Right lobe of liver (tissue), 6 donors: ENCODE data around the gene CFAP92. TPM values are rescaled to one million over a fixed set of nuclear protein-coding genes. Genes with fewer than 3 reads are reported as not detected.

Experiments
- ATAC-seq, 4 donors: fragments of 200-7000 bp; cut with Tn5 transposase; one replicate each; pipeline ENCODE4 v1.9.1; 2020; ENCODE audit warnings: mild to moderate bottlenecking in 4 of 4, moderate library complexity in 4 of 4
- DNase-seq, 3 donors: peaks; one replicate each; pipeline ENCODE4 v3.0.0-alpha.2; 2020
- H3K27ac ChIP-seq, 3 donors: fragments of 200-600 bp; one replicate each; pipeline ENCODE4 v1.8.0; 2022
- H3K27me3 ChIP-seq, 2 donors: fragments of 200-600 bp; one replicate each; pipeline ENCODE4 v1.8.0; 2022
- H3K36me3 ChIP-seq, 4 donors: fragments of 200-600 bp; sonication (generic) in 1 of 4; one replicate each; pipeline versions ENCODE4 v1.5.1 to v1.8.0; 2017 to 2022; ENCODE audit warnings: control low read depth in 1 of 4
- H3K4me1 ChIP-seq, 4 donors: fragments of 200-600 bp; sonication (generic) in 1 of 4; one replicate each; pipeline versions ENCODE4 v1.5.1 to v1.8.0; 2017 to 2022; ENCODE audit warnings: control low read depth in 1 of 4
- H3K4me3 ChIP-seq, 3 donors: fragments of 200-600 bp; one replicate each; pipeline ENCODE4 v1.8.0; 2022
- H3K9me3 ChIP-seq, 4 donors: fragments of 200-600 bp; sonication (generic) in 1 of 4; one replicate each; pipeline versions ENCODE4 v1.5.1 to v1.8.0; 2017 to 2022; ENCODE audit warnings: control low read depth in 1 of 4
- POLR2A ChIP-seq: fragments of 450-650 bp; IDR thresholded peaks from one replicate; pipeline ENCODE4 v1.6.1; 2017; ENCODE audit warnings: antibody characterized with exemption, mild to moderate bottlenecking
- WGBS: methylation state at CpG from one replicate; pipeline ENCODE4 v1.1.6; 2018; ENCODE audit warnings: low coverage, low lambda C conversion rate; ENCODE audit not compliant: insufficient coverage; ENCODE audit errors: missing lambda C conversion rate; 5-methylcytosine and 5-hydroxymethylcytosine counted together
- intact Hi-C, 2 donors: fragments of 100-400 bp; cut with DNase I; formaldehyde crosslinking; loops; one replicate each; pipeline versions ENCODE4 v1.11.2 to v1.14.1; 2022
- total RNA-seq, 6 experiments: library from RNA; depleted of rRNA in 2 of 6; stranded (reverse); fragments of >200 nt in 2 of 6; fragmentation: NEBNext Ultra II Directional in 3 of 6; extraction: Animal tissue kit (Norgen Biotek cat#: 25700) in 3 of 6; gene quantifications; one replicate each; pipeline versions ENCODE4 v1.1.0 to v1.2.4, GENCODE V29; 2016 to 2023
- TF ChIP-seq, protein P1 (sequence below), 4 donors: fragments of 200-600 bp in 3 of 4; fragments of 450-650 bp in 1 of 4; IDR thresholded peaks; one replicate each; pipeline versions ENCODE4 v1.5.1 to v1.8.0; 2016 to 2022; ENCODE audit warnings: antibody characterized with exemption in 4 of 4, mild to moderate bottlenecking in 2 of 4
- donor health status: DM: no; HTN: yes; CAD: no.
- donor health status: DM: no; HTN: no; CAD: no.
- donor health status: DM: no; HTN: no; CAD: no.
- donor health status: DM: no; HTN: yes; CAD: no.
- donor health status: DM: no; HTN: yes; CAD: no.

The CFAP92 gene
- total RNA-seq, 6 experiments from 2014 or later, result 0.05 to 0.21 (median 0.08) TPM; not detected in 2

DNA sequence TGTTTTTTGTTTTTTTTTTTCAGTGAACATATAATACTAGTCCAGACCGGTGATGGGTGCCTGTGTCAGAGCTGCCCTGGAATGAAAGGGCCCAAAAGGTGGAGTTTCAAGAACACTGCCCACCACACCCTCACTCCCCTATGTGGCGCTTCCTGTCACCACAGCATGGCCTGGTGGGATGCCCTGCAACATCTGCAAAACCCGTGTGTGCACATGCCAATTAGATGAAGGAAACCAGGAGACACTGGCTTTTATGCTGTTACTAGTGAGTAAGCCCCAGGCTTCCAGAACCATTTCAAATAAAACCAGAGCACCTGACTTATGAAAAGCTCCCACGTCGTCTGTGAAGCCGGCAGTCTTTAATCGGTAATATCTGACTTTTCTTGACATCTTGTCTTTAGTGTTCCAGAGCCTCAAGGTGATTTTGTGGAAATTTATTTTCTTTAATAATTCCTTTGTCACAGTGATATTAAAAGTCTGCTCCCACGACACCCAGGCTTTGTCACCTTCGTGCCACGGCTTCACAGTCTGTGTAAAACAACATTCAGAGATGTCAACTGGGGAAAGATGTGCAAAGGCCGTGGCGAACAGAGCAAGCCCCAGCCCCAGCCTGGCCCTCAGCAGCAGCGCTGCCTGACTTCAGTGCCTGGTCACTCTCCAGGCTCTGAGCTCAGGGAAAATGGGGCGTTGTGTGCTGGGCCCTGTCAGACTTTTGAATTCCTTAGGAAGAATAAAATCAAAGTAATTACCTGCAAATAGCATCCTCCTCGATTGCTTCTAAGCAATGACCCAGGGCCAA lies 6.4 kb downstream of the CFAP92 start:
- WGBS, result 85% methylated on average over 14 of the region's 15 CpGs
- no peaks in the 10 kb centered on the region for H3K27me3 ChIP-seq

GRCh38 chr3:128984596-128984995 lies 9.3 kb downstream of the CFAP92 start:
- Histone ChIP-seq H3K4me1 (no peaks in the 10 kb centered on the region), H3K36me3 (no peaks in the 10 kb centered on the region), H3K4me3 (no peak overlapping the region), H3K27ac (no peak overlapping the region), H3K27me3 (no peaks in the 10 kb centered on the region), H3K9me3 (no peaks in the 10 kb centered on the region)
- intact Hi-C loops, result no loop called here
- ATAC-seq, result no peak
- DNase-seq, result no peak
- TF ChIP-seq POLR2A, result no peak
- TF ChIP-seq, protein P1, sequence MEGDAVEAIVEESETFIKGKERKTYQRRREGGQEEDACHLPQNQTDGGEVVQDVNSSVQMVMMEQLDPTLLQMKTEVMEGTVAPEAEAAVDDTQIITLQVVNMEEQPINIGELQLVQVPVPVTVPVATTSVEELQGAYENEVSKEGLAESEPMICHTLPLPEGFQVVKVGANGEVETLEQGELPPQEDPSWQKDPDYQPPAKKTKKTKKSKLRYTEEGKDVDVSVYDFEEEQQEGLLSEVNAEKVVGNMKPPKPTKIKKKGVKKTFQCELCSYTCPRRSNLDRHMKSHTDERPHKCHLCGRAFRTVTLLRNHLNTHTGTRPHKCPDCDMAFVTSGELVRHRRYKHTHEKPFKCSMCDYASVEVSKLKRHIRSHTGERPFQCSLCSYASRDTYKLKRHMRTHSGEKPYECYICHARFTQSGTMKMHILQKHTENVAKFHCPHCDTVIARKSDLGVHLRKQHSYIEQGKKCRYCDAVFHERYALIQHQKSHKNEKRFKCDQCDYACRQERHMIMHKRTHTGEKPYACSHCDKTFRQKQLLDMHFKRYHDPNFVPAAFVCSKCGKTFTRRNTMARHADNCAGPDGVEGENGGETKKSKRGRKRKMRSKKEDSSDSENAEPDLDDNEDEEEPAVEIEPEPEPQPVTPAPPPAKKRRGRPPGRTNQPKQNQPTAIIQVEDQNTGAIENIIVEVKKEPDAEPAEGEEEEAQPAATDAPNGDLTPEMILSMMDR (IDR thresholded peaks at IDR 0.05), result no peak
- WGBS, result 81% methylated on average over 3 of the region's 3 CpGs

More for the DNA sequence above, 6.4 kb downstream of the CFAP92 start:
- no peak overlapping the region for H3K27ac ChIP-seq
- H3K36me3 ChIP-seq, result no peaks in the 10 kb centered on the region
- H3K9me3 ChIP-seq, result no peaks in the 10 kb centered on the region
- H3K4me1 ChIP-seq, result no peaks in the 10 kb centered on the region
- DNase-seq, result no peak
- TF ChIP-seq, protein P1 (IDR thresholded peaks at IDR 0.05), result no peak
- TF ChIP-seq POLR2A, result no peak
- ATAC-seq, result no peak
- intact Hi-C loops, result no loop called here
- no peak overlapping the region for H3K4me3 ChIP-seq

GRCh38 chr3:128983293-128984069 lies 10.4 kb downstream of the CFAP92 start:
- TF ChIP-seq, protein P1 (IDR thresholded peaks at IDR 0.05), result no peak
- no peak for TF ChIP-seq POLR2A
- no peaks in the 10 kb centered on the region for H3K4me1 ChIP-seq
- no peak overlapping the region for H3K27ac ChIP-seq
- intact Hi-C loops, result no loop called here
- 82% methylated on average over 8 of the region's 9 CpGs for whole genome bisulfite sequencing
- DNase-seq, result peak in 1 of 3 donors; percentile 28
- H3K36me3 ChIP-seq, result no peaks in the 10 kb centered on the region
- no peak overlapping the region for H3K4me3 ChIP-seq
- H3K27me3 ChIP-seq, result no peaks in the 10 kb centered on the region
- no peaks in the 10 kb centered on the region for H3K9me3 ChIP-seq
- ATAC-seq, result no peak

DNA sequence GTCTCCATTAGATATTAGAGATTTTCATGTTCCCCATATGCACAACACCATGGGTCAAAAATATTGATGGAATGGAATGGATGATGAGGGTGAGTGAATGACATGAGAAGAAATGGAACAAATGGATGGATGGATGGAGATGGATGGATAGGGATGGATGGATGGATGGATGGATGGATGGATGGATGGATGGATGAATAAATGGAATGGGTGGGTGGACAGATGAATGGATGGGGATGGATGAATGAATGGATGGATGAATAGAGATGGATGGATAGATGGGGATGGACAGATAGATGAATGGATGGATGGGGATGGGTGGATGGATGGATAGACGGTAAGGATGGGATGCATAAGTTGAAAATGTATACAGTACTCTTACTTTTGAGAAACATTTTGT lies 18.6 kb downstream of the CFAP92 start:
- H3K36me3 ChIP-seq, result no peaks in the 10 kb centered on the region
- WGBS, result 58% methylated on average over 1 of the region's 1 CpG
- no peak for ATAC-seq
- no peak overlapping the region for H3K4me3 ChIP-seq
- H3K4me1 ChIP-seq, result peaks cover 0 to 1% (median 0%) of the 10 kb centered on the region in 4 donors
- DNase-seq, result no peak
- H3K27me3 ChIP-seq, result no peaks in the 10 kb centered on the region
- no peaks in the 10 kb centered on the region for H3K9me3 ChIP-seq
- H3K27ac ChIP-seq, result no peak overlapping the region
- intact Hi-C loops, result no loop called here
- TF ChIP-seq, protein P1 (IDR thresholded peaks at IDR 0.05), result no peak
- TF ChIP-seq POLR2A, result no peak
